NCI-H1105 treated with DMSO at 0.1 percent for 48 hours (cell line): ENCODE data around the gene RTP5.

Experiments
- DNase-seq: peaks from one replicate; lab custom pipeline; 2025; lab: John Stamatoyannopoulos, UW

Gene RTP5

DNA sequence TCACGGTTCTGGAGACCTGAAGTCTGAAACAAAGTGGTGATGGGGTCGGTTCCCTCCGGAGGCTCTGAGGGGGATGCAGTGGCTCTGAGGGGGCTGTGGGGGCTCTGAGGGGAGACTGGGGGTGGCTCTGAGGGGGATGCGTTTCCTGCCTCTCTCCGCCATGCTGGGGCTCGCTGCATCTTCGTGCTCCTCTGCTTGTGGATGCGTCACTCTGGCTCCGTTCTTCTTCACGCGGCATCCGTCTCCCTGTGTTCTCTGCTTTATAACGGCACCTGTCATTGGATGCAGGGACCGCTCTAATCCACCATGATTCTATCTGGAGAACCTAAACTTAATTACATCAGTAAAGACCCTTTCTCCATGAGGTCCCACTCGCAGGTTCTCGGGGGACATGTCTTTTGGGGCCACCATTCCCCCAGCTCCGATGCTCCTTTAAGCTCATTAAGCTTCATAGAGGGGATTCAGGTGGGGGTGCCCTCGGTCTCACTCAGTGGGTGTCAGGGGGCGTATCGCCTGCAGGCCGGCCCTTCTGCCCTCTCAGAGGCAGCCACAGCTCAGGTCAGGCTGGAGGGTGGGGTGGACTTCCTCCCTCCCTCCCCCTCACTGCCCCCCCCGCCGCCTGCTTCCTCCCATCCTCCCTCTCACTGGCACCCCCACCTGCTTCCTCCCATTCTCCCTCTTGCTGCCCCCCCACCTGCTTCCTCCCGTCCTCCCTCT lies 18.4 kb downstream of the RTP5 start:
- no peak for DNase-seq

DNA sequence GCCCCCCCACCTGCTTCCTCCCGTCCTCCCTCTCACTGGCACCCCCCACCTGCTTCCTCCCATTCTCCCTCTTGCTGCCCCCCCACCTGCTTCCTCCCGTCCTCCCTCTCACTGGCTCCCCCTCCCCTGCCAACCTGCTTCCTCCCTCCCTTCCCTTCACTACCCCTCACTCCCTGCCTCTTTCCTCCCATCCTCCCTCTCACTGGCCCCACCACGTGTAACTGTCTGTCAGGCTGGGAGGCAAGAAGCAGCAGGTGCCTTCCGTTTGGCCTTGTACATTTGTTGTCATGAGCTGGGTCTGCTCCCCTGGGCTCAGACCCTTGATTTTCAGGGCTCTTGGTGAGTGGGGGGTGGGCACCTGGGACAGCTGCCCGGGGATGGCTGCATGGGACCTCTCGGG lies 19.1 kb downstream of the RTP5 start:
- no peak for DNase-seq

DNA sequence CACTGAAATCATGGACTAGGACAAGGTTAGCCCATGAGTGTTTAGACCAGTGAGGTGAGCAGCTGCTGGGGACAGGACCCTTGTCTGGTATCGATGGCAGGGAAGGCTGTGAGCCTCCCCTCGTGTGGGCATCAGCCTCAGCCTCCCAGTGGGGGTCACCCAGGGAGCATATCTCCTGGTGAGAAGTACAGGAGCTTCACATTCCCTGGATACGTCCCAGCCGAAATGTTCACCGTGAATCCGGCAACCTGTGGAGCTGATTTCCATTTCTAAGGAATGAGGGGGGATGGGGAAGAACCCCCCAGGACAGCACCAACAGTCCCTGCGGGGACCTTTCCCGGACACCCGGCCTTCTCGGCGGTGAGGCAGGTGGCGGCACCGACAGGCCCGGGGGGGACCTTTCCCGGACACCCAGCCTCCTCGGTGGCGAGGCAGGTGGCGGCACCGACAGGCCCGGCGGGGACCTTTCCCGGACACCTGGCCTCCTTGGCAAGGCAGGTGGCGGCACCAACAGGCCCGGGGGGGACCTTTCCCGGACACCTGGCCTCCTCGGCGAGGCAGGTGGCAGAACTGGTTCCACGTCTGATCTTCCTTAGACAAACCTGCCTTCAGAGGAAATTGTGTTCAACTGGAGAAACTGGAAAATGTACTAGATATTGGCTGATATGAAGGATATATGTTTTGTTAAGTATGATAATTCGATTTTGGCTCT lies 21.2 kb downstream of the RTP5 start:
- no peak for DNase-seq

DNA sequence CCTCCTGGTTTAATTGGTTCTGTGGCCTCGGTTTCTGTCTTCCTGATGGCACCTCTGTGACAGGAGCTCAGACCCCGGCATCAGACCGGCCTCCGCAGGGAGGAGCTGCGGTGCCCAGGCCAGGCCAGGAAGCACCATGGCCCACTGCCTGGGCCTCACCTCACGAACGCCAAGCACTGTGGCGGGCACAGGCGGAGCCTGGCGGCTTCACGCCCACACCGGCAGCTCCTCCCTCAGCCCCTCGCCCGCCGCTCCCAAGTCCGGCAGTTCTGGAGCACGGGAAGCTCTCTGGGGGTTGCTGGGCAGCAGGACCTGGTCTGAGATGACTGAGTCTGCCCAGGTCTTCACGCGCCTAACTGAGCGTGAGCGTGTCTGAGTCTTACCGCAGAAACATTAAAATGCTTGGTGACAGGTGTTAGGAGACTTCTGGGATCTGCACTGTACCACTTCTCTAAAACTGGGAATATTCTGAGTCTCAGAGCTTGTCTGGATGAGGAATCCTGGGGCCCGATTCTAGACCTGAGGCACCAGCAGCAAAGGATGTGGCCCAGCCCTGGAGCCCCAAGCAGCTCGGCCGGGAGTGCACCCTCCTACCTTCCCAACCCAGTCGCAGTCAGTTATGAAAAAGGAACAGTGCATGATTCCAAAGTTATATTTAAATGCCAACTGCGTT lies 21.9 kb downstream of the RTP5 start:
- no peak for DNase-seq

DNA sequence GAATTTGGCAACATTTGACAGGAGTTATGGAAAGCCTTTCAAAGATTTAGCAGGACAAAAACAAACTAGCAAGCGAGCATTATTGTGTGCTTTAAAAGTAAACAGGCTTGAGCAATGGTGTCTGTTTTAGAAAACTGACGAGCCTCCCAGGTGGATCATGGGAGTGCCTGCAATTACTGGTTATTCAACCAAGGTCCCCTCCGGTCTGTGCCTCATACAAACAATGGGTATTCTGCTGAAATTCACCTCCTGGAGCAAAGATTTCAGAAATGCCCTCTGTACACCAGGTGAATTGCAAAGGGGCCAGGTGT lies 22.4 kb downstream of the RTP5 start:
- no peak for DNase-seq

DNA sequence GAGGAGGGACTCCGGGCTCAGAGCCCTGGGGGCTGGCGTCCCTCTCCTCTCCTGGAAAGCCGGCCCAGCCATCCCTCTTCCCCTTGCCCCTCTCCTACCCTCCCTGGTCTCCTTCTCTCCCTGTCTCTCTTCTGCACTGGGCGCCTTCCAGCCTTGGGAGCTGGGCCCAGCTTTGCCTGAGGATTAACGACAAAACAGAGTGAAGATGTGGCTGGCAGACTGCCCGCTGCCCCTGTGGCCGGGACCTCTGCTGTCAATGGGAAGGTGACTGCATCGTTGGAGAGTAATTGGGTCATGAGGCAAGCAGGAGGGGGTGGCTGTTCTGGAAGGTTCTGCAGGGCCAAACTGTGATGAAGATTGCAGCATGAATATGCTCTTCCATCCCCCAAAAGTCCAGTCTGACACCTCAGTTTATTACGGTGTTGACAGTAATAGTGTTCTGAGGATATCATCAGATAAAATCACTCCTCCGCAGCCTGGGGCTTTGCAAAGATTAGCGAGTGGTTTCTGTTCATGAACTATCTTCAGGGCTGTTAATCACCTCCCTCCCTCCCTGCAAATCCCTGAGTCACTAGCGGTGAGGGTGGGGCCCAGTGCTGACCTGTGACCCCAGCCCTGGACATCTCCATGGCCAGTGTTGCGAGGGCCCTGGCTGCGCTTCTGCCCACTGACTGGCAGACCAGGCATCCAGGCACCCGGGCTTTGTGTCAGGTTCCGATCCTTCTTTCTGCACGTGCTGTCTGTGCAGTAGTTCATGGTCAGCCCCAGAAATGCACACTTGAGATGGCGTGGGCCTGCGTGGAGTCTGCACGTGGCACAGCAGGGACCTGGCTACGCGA lies 23.0 kb downstream of the RTP5 start:
- no peak for DNase-seq

DNA sequence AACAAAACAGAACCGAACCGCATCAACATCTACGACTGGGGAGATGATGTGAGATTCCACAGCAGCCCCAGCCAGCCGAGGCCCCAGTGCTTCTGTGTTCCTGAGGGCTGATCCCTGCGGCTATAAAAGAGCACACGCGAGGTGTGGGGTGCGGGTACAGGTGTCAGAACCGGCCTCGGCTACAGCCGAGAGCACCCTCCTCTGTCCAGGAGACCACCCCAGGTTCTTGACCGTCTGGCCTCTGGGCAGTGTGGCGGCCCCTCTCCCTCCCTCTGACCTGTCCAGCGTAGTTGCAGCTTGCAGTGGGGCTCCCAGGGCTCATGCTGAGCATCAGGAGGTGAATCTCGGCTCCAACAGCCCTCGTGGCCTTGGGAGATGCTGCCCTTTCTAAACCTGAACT lies 23.7 kb downstream of the RTP5 start:
- DNase-seq: no peak

DNA sequence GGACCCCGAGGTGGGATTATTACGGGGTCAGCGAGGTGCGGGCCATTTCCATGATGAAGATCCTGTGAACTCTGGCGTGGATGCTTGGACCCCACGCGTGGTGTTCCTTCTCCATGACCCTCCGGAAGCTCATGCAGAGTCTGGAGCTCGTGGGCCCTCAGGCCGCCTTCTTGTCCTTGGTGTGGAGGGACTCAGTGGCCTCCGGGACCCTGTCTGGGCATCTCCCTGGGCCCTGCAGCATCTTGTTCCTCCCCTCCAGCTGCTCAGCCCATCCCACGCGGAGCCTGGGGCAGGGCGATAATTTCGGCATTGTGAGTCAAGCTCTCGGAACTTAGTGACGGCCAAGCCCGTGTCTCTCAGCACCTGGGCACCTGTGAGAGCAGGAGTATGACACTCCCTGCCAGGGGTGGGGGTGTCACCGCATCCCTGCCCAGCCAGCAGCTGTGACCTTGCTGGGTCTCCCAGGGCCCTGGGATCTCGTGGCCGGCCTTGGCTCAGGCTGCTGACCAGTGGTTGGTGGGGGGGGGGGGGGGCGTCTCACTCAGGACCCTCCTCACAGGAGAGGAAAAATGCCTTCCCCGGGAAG lies 24.6 kb downstream of the RTP5 start:
- DNase-seq: no peak

DNA sequence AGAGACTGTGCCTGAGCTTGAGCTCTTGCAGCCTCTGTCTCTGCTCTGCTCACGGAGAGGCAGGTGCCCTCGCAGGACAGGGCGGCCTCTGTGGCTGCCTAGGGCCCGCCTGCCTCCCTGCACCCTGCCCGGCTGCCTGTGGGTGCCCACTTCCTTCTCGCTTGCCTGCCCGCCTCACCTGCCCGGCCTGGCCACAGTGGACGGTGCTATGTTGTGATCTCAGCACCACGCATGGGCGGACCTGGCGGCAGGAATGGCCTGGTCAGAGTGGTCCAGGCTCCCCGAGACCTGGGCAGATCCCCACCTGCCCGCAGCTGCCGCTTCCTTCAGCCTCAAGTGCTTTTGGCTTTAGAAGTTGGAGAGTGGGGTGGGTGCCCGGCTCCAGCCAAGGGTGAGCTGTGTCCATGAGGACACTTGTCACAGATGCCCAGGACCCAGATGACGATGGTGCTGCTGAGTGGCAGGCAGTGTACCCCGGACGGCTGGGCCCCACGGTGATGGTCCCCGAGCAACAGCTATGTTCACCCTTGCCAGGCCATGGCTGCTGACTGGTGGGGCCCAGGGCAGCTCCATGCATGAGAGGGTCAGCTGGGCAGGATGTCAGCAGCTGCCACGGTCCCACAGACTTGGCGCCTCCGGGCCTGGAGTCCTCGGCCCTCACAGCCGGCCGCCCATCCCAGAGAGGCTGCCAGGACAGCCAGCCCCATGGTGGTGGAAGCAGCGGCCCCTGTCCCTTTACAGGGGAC lies 25.3 kb downstream of the RTP5 start:
- no peak for DNase-seq

DNA sequence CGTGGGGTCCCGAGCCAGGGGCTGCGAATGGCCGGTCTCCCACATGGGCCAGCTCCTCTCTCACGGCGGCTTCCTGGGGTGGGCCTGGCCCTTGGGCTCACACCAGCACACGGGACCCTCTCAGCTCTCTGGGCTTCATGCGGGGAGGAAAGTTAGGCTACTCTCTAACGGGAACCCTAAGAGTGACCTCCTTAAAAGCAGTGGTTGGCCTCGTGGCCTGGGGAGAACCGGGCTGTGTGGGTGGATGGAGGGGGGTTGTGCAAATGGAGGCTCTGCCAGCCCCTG lies 25.8 kb downstream of the RTP5 start:
- no peak for DNase-seq

DNA sequence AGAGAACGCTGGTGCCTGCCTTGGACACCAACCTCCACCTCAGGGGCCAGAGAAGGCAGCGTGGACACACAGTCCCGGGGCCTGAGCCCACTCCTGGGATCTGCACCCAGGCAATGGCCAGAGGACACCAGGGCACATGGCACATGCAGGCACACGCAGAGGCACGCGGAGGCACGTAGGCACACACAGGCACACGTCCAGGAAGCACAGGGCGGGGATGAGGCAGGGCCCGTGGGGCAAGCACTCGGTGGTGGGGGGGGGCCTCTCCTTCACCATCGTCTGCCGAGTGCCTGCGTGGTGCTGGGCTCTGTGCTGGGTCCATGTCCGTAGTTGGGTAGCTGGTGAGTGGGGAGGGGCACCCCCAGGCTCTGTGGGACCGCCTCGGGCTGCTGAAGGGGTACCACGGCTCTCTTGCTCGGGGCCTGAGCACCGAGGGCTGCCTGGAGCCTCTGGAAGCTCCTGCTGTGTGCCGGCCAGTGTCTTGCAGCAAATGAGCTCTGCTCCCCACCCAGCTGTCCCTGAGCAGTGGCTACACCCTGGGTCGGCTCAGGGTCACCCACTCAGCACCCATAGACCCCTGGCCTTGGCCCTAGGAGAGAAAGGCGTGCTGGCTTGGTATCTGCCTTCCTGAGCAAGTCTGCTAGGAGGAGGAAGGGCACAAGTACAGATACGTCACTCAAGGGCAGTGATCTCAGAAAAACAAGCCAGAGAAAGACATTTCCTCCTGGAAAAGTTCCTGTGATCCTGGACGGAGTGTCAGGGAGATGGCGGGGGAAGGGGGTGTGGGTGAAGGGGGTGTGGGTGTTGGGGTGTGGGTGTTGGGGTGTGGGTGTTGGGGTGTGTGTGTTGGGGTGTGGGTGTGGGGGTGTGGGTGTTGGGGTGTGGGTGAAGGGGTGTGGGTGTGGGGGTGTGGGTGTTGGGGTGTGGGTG lies 26.4 kb downstream of the RTP5 start:
- no peak for DNase-seq

DNA sequence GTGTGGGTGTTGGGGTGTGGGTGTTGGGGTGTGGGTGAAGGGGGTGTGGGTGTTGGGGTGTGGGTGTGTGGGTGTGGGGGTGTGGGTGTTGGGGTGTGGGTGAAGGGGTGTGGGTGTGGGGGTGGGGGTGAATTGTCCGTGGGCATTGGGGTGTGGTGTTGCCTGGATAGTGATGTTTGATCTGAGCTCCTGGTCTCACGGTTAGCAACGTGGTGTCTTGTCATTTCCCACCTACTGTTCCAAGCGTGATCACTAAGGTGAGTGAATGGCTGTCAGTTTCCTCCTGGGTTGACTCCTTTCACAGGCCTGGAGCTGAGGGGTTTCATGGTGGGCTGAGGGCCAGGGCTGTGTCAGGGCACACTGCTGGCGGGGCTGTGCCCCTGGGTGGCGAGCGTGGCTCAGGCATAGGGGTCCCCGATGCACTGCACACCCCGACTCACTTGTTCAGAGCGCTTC lies 27.2 kb downstream of the RTP5 start:
- no peak for DNase-seq

DNA sequence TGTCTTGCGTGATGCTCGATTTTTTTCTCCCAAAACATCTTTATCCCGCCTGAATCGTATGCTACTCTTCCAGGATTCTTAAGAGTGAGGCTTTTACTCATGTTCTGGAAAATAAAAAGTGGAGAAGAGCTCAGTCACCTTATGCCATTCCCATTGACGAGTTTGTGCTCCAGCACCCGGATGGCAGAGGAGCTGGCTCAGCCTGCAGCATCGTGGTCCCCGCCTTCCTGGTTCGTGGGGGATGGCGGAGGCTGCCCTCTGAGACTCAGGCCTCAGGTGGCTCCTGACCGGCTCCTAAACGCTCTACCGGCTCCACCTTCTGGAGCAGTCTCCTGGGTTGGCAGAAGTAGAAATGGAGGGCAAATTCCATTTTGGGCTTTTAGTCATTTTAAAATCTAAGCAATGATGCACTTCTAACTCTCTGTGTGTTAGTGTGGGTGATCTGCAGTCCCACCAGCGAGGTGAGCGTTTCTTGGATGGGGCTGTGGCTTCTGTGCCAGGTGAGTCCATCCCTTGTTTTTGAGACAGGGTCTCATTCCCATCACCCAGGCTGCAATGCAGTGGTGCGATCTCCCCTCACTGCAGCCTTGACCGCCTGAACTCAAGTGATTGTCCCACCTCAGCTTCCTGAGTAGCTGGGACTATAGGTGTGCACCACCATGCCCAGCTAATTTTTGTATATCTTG lies 27.8 kb downstream of the RTP5 start:
- DNase-seq: no peak

DNA sequence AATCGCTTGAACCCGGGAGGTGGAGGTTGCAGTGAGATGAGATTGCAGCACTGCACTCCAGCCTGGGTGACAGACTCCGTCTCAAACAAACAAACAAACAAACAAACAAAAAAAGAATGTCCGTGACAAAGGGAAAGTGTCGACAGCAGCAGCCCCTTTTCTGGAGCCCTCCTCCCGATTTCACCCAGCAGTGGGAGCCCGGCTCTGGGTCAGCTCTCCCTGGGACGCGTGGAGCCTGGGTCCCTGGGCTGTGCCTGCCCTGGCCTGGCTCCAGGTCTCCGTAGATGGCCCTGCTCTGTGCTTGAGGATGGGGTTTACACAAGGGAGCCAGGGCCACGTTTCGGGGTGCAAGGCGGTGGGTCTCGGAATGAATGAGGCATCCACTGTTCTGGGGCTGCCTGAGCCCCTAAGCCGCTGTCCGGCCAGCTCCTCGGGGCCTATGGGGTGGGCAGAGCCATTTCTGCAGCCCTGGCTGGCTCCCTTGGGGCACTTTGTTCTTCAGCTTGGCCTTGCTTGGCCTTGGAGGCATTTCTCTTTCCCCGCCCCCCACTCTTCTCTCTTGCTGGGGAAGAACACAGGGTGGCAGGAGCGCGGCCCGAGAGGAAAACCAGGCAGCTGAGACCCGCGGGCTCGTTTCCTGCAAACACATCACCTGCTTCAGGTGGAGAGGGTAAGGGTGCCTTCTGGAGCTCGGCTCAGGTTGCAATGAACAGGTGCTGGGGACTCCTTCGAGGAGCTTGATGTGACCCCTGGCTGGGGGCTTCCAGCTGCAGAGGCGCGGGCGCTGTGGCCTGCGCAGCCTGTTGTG lies 29.1 kb downstream of the RTP5 start:
- DNase-seq: no peak

DNA sequence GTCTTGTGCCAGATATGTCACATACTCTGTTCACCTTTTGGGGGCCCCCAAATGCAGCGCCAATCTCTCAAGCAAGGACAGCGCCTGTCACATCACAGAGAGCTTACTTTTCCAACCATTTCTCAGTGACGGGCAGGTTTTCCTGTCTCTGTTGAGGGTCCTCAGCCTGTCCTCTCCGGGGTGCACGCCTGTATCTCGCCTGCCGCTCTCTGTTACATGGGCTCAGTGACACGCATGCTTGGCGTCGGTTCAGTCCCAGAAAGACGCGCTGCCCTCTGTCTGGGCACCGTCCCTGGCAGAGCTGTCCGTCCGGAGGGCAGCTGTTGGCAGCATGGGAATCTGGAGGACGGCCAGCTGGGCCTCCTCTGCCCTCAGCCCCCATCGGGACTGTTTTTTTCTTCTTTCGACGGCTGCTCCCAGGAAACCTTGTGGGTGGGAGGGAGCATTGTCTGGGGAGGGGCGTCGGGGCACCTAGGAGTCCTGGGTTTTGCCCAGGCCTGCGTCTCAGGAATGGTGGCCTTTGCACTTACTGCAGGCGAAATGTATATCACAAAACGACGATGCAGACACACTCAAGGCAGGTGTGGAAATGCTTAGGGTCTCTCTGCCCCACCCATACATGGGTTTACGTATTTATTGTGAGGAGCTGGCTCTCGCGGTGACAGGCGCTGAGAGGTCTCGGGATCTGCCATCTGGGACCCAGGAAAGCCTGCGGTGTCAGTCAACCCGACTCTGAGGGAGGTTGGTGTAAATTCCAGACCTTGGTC lies 30.9 kb downstream of the RTP5 start:
- no peak for DNase-seq

DNA sequence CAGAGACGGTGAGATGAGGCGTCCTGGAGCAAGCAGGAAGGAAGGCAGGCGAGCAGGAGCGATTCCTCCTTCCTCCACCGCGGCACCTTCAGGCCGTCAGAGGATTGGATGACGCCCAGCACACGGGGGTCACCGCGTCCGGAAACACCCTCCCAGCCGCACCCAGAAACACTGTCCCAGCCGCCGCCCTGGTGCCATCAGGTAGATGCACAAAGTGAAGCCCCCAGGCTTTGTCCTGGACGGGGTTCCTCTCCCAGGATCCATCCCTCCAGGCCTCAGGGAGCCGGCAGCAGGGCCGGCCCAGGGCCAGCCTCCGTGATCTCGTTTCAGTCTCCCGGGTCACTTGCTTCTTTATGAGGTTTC lies 31.5 kb downstream of the RTP5 start:
- DNase-seq: no peak

DNA sequence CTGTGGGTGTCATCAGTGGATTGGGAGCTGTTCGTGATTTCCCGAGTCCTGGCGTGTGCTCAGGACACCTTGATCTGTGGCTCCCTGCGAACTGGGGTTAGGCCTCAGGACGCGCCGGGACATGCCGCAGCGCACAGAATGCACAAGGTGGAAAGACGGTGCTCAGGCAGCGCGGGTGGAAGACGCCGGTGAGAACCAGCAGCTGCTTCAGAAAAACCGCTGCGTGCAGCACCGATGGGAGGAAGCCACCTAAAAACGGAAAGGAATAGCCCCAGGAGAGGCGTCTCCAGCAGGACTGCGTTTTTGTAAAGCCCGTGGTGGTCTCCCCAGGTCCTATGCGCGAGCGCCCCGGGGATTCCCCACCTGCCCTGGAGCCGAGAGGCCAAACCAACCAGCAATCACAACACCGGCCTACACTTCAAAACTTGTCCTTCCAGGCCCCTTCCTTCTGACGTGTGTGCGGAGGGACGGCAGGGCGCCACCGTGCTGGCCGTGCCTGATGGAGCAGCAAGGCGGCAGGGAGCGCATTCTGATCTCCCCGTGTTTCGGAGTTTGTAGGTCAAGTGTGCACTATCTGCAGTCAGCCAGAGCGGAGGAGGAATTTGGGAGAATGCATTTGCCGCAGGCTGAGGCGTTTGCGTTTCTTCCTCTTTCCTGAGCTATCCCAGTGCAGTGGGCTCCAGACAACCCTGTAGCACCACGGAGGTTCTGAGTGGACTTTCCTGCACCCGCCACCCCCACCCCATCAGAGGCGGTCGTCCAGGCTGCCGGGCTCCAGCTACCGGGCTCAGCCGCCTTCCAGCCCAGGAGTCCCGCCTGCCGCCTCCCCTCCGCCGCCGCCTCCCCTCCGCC lies 32.2 kb downstream of the RTP5 start:
- DNase-seq: no peak
